CD4-positive, alpha-beta T cell (primary cell): Measurements from ENCODE around the gene ERICH6. TPM values are rescaled to one million over a fixed set of nuclear protein-coding genes. Genes with fewer than 3 reads are reported as not detected.

Experiments used
- ATAC-seq: fragments of 200-7000 bp; cut with Tn5 transposase; one replicate; pipeline ENCODE4 v1.10.0; 2022; ENCODE audit warnings: mild to moderate bottlenecking; ENCODE audit not compliant: poor library complexity
- CTCF ChIA-PET: fragments of 350-600 bp; sonication (Branson Sonifier 250); formaldehyde crosslinking; loops from one replicate; lab custom pipeline; 2021; ENCODE audit warnings: antibody characterized with exemption, inconsistent platforms; lab: Charles Lee
- POLR2A ChIA-PET: fragments of 350-600 bp; sonication (Branson Sonifier 250); formaldehyde crosslinking; loops from one replicate; lab custom pipeline; 2021; ENCODE audit warnings: antibody characterized with exemption, inconsistent platforms; lab: Charles Lee
- DNase-seq, 14 experiments: peaks; one replicate each; pipeline ENCODE4 v3.0.0-alpha.2; 2013 to 2020; ENCODE audit warnings: mixed read lengths in 2 of 14
- H3K27ac ChIP-seq, 2 donors: one replicate each; pipeline versions ENCODE4 v1.5.1 to v1.7.0; 2013; ENCODE audit warnings: low read length in 2 of 2, low read depth in 1 of 2, mild to moderate bottlenecking in 1 of 2
- H3K27me3 ChIP-seq, 2 experiments: 1 replicate in 1 of 2; 2 replicates in 1 of 2; pipeline versions ENCODE4 v1.6.1 to v1.7.0; 2013; ENCODE audit warnings: low read length in 2 of 2, control low read depth in 1 of 2, mild to moderate bottlenecking in 1 of 2, moderate library complexity in 1 of 2; ENCODE audit not compliant: insufficient read depth in 2 of 2, control insufficient read depth in 1 of 2
- H3K36me3 ChIP-seq: one replicate; pipeline ENCODE4 v1.6.1; 2013; ENCODE audit warnings: low read length, control low read depth; ENCODE audit not compliant: insufficient read depth
- H3K4me1 ChIP-seq: one replicate; pipeline ENCODE4 v1.6.1; 2013; ENCODE audit warnings: low read length, control low read depth; ENCODE audit not compliant: insufficient read depth
- H3K4me3 ChIP-seq: one replicate; pipeline ENCODE4 v1.5.1; 2013; ENCODE audit warnings: mild to moderate bottlenecking, low read length, moderate library complexity
- H3K9me3 ChIP-seq, 2 experiments: 1 replicate in 1 of 2; 2 replicates in 1 of 2; pipeline versions ENCODE4 v1.6.1 to v1.7.0; 2013; ENCODE audit warnings: low read length in 2 of 2, mild to moderate bottlenecking in 2 of 2, control low read depth in 1 of 2, moderate library complexity in 1 of 2; ENCODE audit not compliant: control insufficient read depth in 1 of 2, insufficient read depth in 1 of 2
- H3K27ac Mint-ChIP-seq: one replicate; pipeline ENCODE4 v1.8.0; 2020; ENCODE audit warnings: mixed read lengths
- H3K27me3 Mint-ChIP-seq: one replicate; pipeline ENCODE4 v1.8.0; 2021; ENCODE audit warnings: mixed read lengths
- H3K36me3 Mint-ChIP-seq: one replicate; pipeline ENCODE4 v1.8.0; 2021; ENCODE audit warnings: low read depth, mixed read lengths
- H3K4me1 Mint-ChIP-seq: one replicate; pipeline ENCODE4 v1.8.0; 2021; ENCODE audit warnings: low read depth, mixed read lengths
- H3K4me3 Mint-ChIP-seq: one replicate; pipeline ENCODE4 v1.8.0; 2020; ENCODE audit warnings: mild to moderate bottlenecking, mixed read lengths
- H3K9me3 Mint-ChIP-seq: one replicate; pipeline ENCODE4 v1.8.0; 2020; ENCODE audit warnings: mixed read lengths
- CTCF ChIP-seq: fragments of 200-600 bp; IDR thresholded peaks from one replicate; pipeline ENCODE4 v1.8.0; 2022; ENCODE audit warnings: antibody characterized with exemption, mild to moderate bottlenecking
- intact Hi-C, 2 experiments: fragments of 100-400 bp; cut with DNase I in 1 of 2; cut with micrococcal nuclease in 1 of 2; formaldehyde crosslinking; loops; one replicate each; pipeline versions ENCODE4 v1.15.1 to v1.9.0; 2023 to 2025; cut with DNase I, micrococcal nuclease
- total RNA-seq, 174 experiments: library from RNA in 2 of 174; stranded (reverse) in 2 of 174; gene quantifications; one replicate each; pipeline ENCODE4 v1.2.3 and lab custom pipeline; 2021 to 2026

ERICH6 gene
- total RNA-seq, 2 experiments from 2014 or later = not detected

- Histone ChIP-seq H3K9me3 (no peaks in the 10 kb centered on the region), H3K36me3 (no peaks in the 10 kb centered on the region), H3K27me3 (peaks cover 0 to 6% of the 10 kb centered on the region in 2 experiments), H3K4me3 (no peak overlapping the region), H3K27ac (no peak overlapping the region), H3K4me1 (peaks cover 11% of the 10 kb centered on the region)
- ATAC-seq (no peak), DNase-seq (no peak)
- peaks cover 1% of the 10 kb centered on the region for H3K9me3 Mint-ChIP-seq
- intact Hi-C loops = no loop called here
- POLR2A ChIA-PET = no interaction called here
- H3K4me3 Mint-ChIP-seq = no peak overlapping the region
- no peak for TF ChIP-seq CTCF
- CTCF ChIA-PET = no interaction called here
- H3K36me3 Mint-ChIP-seq = no peaks in the 10 kb centered on the region
- H3K27me3 Mint-ChIP-seq = peaks cover 16% of the 10 kb centered on the region
- H3K27ac Mint-ChIP-seq = no peak overlapping the region
- peaks cover 17% of the 10 kb centered on the region for H3K4me1 Mint-ChIP-seq
Observed at GRCh38 chr3:150640256-150640655, 63.5 kb downstream of the ERICH6 start.

DNA sequence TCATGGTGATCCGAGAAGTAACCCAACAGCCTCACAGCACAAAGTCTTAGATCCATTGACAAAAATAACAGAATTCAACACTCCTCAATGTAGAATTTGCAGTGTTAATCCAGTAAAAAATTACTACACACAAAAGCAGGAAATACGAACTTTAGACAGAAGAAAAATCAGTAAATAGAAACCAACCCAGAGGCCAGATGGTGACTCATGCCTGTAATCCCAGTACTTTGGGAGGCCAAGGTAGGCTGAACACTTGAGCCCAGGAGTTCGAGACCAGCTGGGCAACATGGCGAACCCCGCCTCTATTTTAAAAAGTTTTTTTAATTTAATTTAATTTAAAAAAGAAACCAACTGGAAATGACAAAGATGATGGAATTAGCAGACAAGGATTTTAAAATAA lies 64.5 kb downstream of the ERICH6 start:
- POLR2A ChIA-PET = no interaction called here
- Mint-ChIP-seq H3K4me3 (no peak overlapping the region), H3K4me1 (peaks cover 24% of the 10 kb centered on the region), H3K36me3 (no peaks in the 10 kb centered on the region), H3K27me3 (peaks cover 16% of the 10 kb centered on the region), H3K9me3 (no peaks in the 10 kb centered on the region), H3K27ac (no peak overlapping the region)
- no peaks in the 10 kb centered on the region for H3K9me3 ChIP-seq
- peaks cover 0 to 6% of the 10 kb centered on the region in 2 experiments for H3K27me3 ChIP-seq
- no peak overlapping the region for H3K27ac ChIP-seq
- CTCF ChIA-PET = no interaction called here
- intact Hi-C loops = no loop called here
- DNase-seq (no peak), ATAC-seq (no peak)
- TF ChIP-seq CTCF = no peak
- H3K36me3 ChIP-seq = no peaks in the 10 kb centered on the region
- peaks cover 18% of the 10 kb centered on the region for H3K4me1 ChIP-seq
- H3K4me3 ChIP-seq = no peak overlapping the region

DNA sequence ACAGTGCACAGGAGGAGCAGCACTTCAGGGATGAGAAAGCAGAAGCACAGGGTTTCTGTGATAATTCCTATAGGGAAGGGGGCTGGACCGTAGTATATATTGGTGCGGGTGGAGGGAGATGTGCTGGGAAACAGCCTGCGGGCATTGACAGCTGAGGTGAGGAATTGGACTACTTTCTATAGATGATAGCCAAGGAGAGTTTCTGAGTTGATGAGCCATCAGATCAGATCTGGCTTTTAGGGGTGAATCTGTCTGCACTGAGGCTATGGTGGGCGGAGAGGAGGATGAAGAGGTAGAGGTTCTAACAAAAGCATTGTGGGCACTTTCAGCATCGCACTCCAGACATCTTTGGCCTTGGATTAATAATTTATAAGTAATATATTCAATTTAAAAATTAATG lies 67.5 kb downstream of the ERICH6 start:
- H3K9me3 ChIP-seq = no peaks in the 10 kb centered on the region
- Mint-ChIP-seq H3K4me1 (peaks cover 31% of the 10 kb centered on the region), H3K27ac (peak overlapping the region; percentile 40), H3K9me3 (no peaks in the 10 kb centered on the region), H3K4me3 (no peak overlapping the region), H3K27me3 (no peaks in the 10 kb centered on the region), H3K36me3 (no peaks in the 10 kb centered on the region)
- no peak for TF ChIP-seq CTCF
- no peaks in the 10 kb centered on the region for H3K27me3 ChIP-seq
- no peak overlapping the region for H3K4me3 ChIP-seq
- ATAC-seq (no peak), DNase-seq (no peak)
- POLR2A ChIA-PET = interaction anchor here (1.2 to 1.9 kb wide), 2 partner anchors 90 to 126 kb away, joined by 3 to 7 read pairs; partner anchors contain the start of genes EIF2A, SERP1 and SIAH2
- H3K4me1 ChIP-seq = peaks cover 18% of the 10 kb centered on the region
- H3K36me3 ChIP-seq = peaks cover 4% of the 10 kb centered on the region
- no peak overlapping the region for H3K27ac ChIP-seq
- intact Hi-C loops = no loop called here
- CTCF ChIA-PET = no interaction called here
